Dermis microvascular lymphatic vessel endothelial cell (primary cell): Measurements from ENCODE around the gene PTGR2. TPM values are rescaled to one million over a fixed set of nuclear protein-coding genes. Genes with fewer than 3 reads are reported as not detected.
"Not testable (repeated sequence)": the region's sequence is repeated elsewhere in the genome, so short reads cannot be mapped to it uniquely, and the experiment has no call there.

ENCODE experiments used
- DNase-seq, 2 donors: peaks; one replicate each; pipeline versions ENCODE4 v3.0.0 to v3.0.0-alpha.2; 2010; ENCODE audit warnings: low read depth in 2 of 2
- total RNA-seq: library from RNA; depleted of rRNA; stranded (reverse); fragments of >200 nt; gene quantifications from 2 replicates; pipeline ENCODE4 v1.2.1, GENCODE V29; 2014

PTGR2 gene
- total RNA-seq, 1 donor from 2014 or later, result 1.7 TPM

DNA sequence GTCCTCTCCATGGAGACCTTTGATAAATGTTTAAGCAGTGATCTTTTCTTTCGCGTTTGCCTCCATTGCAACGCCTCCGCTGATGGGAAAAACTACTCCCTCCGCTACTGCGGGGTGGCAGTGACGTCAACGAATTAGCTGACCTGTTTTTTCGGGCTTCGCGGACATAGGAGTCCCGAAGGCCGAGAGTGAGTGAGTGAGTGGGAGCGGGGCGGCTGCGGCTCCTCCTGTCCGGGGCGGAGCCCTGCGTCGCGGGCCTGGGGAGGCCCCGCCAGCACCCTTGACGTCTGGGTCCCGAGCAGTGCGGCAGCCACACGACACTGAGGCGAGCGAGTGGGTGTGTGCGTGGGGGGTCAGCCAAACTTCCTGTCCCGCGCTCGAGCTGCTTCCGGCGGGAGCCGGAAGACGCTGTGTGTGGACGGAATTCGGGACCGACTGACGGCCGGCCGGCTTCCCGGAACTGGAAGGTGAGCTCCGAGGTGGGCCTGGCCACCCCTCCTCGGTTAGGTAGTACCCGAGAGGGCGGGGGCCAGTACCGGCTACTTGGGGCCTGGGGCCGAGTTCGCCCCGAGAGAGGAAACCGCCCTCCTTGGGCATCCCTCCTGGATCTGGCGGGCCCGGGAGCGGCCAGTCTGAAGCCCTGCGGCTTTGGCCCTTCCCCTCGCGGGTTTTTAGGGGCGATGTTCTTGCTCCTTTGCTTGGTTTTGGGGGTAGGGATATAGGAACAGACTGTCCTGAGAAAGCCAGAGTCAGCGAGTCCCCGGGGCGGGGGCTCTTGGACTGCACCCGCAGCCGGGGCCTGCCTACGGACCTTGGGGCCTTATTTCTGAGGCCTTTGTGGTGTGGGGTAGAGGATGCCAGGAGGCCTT is 35.1 kb downstream of the PTGR2 start, which contains the start of gene ZNF410:
TSS of gene ZNF410 (plus strand) at position 411 of the 869 bp plus-strand sequence. CDS start 5,317 bp downstream, outside the sequence.
- peak; percentile 87 to 95 for DNase-seq

DNA sequence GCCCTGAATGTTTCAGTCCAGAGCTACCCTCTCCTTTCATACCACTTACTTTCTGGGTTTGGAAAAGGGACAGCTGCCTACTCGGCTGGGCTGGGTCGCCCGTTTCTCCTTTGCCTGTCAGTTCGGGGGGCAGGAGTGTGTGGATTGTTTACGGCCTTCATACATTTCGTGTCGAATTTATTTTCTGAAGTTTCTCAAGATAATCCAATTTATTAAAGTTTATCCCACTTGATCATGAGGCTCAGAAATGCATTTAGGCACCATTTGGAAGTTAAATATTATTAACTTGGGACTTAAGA is 35.6 kb downstream of the PTGR2 start:
- DNase-seq, result peak; percentile 12 to 36

DNA sequence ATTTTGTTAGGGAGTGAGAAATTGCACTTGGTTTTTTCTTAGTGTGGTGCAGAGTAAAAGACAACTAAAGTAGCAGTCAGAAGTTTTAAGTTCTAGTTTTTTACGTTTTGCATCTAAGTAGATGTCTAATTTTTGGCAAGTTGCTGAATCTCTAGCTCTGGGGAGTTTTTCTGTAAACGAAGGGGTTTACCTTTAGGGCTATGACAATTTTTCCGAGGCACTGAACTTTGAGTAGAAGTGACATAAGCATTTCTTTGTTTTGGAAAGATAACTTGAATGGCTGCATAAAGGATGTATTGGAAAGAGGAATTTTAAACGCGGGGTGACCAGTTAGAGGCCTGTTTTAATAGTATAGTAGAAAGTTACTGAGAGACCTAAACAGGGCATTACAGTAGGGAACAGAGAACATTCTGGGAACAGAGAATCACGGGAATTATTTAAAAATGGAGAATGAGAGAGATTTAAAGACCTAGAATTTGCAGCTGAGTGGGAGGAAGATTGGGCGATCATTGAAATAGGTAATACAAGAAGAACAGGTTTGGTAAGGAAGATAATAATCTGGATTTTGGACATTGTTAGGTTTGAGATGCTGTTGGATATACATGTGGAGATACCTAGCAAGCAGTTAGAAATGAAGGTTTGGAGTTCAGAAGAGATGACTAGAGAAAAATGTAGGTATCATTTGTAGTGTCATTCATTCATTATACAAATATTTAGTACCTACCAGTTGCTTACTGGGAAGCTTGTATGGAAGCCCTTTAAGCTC is 36.2 kb downstream of the PTGR2 start:
- DNase-seq, result peak in 1 of 2 donors; percentile 4

DNA sequence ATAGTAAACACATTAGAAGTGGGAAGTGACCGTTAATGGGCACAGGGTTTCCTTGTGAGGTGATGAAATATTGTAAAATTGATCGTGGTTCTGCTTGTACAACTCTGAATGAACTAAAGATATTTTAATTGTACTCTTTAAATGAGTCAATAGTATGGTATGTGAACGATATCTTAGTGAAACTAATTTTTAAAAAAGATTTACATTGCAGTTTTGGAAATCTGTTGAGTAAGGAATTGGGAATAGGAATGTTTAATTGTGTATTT is 36.8 kb downstream of the PTGR2 start:
- DNase-seq, result no peak

DNA sequence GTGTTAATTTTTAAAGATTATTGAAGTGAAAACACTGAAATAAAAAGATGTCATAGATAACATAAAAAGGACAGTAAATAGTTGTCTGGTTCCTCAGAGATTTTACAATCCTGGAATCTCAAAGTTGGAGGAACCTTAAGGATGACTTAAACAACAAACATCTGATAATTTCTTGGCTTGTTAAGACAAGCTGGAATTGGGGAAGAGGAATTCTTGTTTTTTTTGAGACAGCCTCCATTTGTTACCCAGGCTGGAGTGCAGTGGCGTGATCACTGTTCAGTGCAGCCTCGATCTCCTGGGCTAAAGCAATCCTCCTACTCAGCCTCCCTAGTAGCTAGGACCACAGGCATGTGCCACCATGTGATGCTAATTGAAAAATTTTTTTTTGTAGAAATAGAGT is 37.3 kb downstream of the PTGR2 start:
- no peak for DNase-seq

DNA sequence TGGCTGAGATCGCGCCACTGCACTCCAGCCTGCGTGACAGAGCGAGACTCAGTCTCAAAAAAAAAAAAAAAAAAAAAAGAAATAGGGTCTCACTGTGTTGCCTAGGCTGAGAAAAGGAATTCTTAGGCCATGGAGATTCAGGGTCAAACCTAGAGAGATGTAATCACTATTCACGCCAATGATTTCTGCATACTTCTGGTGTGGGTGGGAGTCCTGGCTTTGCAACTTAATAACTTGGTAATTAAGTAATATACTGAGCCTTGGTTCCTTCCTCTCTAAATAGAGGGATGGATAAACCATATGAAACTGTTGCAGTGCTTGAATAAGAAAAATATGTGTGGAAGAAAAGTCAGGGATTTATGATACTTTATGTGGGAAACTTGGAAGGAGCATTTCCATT is 37.7 kb downstream of the PTGR2 start:
- DNase-seq, result no peak

DNA sequence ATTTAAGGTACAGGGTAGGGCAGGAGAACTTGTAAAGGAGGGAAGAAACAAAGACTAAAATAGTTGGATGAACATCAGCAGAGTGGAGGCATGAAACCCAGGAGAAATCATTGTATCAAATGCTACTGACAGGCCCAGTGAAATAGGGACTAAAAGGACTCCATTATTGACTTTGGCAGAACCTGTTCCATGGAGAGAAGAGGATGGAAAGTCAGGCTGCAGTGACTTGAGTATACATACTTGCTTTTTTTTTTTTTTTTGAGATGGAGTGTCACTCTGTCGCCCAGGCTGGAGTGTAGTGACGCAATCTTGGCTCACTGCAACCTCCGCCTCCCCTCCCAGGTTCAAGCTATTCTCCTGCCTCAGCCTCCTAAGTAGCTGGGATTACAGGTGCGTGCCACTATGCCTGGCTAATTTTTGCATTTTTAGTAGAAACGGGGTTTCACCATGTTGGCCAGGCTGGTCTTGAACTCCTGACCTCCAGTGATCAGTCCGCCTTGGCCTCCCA is 42.6 kb downstream of the PTGR2 start:
- not testable (repeated sequence) for DNase-seq

DNA sequence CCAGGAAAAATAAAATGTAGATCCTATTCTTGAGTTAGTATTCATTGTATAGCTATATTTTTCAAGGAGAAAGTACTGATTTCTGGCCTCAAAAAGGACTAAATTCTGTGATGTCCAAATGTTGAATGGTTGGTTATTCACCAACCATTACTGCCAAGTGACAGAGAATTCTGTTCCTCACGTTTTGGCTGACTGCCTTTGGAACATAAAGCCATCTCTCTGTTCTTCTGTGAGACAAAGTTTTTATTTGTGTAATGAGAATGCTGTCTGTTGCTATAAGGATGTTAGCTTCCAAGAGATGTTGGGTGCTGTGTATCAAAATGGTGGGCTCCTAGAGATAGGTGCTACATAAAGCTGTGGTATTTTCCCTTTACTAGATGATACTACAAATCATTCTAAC is 44.3 kb downstream of the PTGR2 start:
- no peak for DNase-seq

DNA sequence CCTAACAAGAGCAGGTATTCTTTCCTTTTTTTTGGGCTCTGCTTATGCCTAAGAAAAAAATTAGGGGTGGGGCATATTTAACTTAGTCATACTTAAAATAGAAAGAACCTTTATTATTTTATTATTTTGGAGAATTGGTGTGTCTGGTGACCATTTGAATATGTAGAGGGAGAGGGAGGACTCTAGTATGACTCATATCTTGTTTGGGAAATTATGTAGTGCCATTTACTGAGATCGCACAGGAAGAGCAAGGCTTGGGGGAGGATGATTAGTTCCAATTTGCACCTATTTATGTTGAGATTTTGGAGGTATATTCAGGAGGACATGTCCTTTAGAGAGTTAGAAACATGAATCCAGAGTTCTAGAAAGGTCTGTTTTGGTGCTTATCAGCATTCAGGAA is 44.9 kb downstream of the PTGR2 start:
- DNase-seq, result peak in 1 of 2 donors; percentile 31

DNA sequence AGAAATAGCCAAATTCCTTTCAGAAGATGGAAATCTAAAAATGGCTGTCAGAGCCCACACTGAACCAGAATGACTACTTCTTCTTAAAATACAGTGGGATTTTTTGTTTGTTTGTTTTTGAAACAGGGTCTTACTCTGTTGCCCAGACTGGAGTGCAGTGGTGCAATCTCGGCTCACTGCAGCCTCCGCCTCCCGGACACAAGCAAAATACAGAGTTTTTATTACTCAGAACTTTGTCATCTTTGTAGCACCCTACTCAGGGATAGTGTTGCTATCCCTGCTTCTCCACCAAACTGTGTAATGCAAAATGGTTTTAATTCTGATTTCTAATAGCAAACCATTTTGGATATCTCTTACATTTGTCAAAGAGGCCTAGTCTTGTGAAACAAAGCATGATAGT is 51.4 kb downstream of the PTGR2 start:
- no peak for DNase-seq

DNA sequence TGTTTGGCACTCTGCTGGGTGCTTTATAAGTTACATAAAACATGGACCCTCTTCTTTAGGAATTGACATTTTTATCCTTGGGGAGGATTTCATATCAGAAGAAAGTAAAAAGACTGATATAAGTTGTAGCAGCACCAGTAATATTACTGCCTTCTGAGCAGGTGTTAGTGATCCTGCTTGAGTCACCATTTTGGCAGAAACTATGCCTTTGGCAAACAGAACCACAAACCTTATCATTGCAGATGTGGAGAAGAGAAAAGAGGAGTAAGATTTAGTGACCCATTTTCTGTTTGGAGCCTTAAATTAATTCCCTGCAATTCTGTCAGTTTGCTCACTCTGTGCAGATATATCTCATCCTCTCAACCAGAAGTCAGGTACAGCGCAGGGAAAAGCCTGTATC is 58.0 kb downstream of the PTGR2 start:
- DNase-seq, result no peak

DNA sequence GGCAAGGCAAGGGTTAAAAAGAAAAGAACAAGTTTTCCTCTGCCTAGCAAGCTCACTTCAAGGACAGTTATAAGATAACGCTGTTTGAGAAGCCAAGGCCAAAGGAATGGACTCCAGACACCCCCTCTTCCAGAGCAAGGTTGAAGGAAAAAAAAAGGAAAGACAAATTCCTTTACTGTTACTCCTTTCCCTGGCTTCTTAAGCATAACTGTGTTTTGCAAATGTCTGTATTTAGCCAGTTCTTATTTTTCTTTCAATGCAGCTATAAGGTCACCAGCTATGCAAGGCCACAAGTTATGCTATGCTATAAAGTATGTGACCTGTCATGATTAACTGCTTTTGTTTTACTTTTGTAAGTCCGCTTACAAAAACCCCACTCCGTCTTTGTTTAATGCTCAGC is 61.6 kb downstream of the PTGR2 start:
- no peak for DNase-seq

DNA sequence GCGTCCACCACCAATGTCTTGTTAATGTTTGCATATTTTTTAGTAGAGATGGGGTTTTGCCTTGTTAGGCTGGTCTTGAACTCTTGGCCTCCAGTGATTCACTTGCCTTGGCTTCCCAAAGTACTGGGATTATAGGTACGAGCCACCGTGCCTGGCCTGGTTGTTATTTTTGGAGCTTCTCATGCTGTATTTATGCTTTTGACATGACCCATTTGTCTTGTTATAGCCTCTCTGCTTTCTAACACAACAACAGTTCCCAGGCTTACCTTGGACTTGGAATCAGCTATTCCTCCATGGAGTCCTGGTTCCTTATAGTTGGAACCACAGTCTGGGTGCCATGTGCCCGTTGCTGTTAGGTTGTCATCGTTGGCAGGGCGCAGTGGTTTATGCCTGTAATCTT is 64.7 kb downstream of the PTGR2 start:
- DNase-seq, result no peak

DNA sequence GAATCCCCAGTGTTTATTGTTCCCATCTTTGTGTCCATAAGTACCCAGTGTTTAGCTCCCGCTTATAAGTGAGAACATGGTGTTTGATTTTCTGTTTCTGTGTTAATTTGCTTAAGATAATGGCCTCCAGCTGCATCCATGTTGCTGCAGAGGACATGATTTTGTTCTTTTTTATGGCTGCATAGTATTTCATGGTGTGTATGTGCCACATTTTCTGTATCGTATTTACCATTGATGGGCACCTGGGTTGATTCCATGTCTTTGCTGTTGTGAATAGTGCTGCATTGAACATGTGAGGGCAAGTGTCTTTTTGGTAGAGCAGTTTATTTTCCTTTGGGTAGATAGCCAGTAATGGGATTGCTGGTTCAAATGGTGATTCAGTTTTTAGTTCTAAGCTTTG is 67.8 kb downstream of the PTGR2 start:
- DNase-seq, result not testable (repeated sequence)

DNA sequence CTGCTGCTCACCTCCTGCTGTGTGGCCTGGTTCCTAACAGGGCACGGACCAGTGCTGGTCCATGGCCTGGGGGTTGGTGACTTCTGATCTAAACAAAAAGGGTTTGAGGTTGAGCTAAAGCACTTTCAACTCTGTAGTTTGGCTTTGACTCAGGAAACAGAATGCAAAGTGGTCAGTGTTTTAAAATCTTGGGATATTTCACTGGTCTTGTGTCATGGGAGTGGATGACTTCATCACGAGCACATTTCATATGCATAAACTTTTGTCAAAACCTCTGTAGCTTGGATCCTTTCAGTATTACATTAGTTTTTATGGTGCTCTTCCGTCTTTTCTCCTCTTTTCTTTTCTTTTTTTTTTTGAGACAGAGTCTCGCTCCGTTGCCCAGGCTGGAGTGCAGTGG is 72.7 kb downstream of the PTGR2 start:
- DNase-seq, result no peak

Other genes with a start within 250 kb of the PTGR2 start
- gene ACOT6, start 239.3 kb upstream of the PTGR2 start, total RNA-seq, result not detected in 2 replicates
- 4.7 and 5.1 TPM in 2 replicates for gene DNAL1, start 206.8 kb upstream of the PTGR2 start, total RNA-seq
- gene PNMA1, start 137.4 kb upstream of the PTGR2 start, total RNA-seq, result 13.5 and 15.9 TPM in 2 replicates
- gene ZNF410, start 35.0 kb downstream of the PTGR2 start, total RNA-seq, result 43.8 and 47.5 TPM in 2 replicates
- gene FAM161B, start 98.3 kb downstream of the PTGR2 start, total RNA-seq, result 1.2 and 2.4 TPM in 2 replicates
- 14.5 and 18.8 TPM in 2 replicates for gene COQ6, start 98.5 kb downstream of the PTGR2 start, total RNA-seq
- gene ENTPD5, start 167.5 kb downstream of the PTGR2 start, total RNA-seq, result 5.3 and 5.9 TPM in 2 replicates
- gene BBOF1, start 167.5 kb downstream of the PTGR2 start, total RNA-seq, result 0.76 and 0.77 TPM in 2 replicates
- 16.3 and 16.9 TPM in 2 replicates for gene ALDH6A1, start 232.6 kb downstream of the PTGR2 start, total RNA-seq
- gene LIN52, start 233.1 kb downstream of the PTGR2 start, total RNA-seq, result 7.7 and 10.6 TPM in 2 replicates